AG08396 (cell line): ENCODE data around the gene COL28A1.
"Not testable (repeated sequence)": the region's sequence is repeated elsewhere in the genome, so short reads cannot be mapped to it uniquely, and the experiment has no call there.

Experiments
- DNase-seq: peaks from one replicate; pipeline ENCODE4 v3.0.0; 2012; ENCODE audit warnings: low spot score, mixed read lengths

The COL28A1 gene

DNA sequence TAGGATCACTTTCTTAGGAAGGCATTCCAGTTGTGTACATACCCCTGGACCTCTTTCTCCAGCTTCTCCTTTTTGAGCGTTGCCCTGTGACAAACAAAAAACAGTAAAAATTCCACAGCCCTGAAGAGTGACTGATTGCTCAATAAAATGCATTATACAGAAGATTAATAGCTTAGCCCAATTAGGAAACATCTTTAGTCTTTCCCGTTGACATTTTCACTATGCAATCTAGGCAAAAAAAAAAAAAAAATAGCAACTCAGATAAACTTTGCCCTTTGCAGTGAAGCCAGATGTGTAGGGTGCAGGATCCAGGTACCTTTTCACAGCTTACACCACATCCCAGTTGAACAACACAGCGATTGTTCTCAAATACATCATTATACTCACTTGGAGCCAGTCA, 17.9 kb downstream of the COL28A1 start:
- no peak for DNase-seq

DNA sequence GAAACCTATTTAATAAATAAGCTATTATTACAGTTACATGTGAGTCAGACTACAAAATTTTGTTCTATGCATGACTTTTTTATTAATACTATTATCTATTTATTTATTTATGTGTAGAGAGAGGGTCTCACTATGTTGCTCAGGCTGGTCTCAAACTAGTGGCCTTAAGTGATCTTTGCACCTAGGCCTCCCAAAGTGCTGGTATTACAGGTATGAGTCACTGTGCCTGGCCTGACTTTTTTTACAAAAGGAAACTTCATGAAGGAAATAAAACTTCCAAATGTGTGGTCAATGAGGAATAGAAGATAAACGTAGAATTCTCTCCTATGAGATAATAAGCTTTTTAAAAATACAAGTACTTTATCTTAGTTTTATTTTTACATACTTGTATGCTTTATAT, 19.0 kb downstream of the COL28A1 start:
- no peak for DNase-seq

DNA sequence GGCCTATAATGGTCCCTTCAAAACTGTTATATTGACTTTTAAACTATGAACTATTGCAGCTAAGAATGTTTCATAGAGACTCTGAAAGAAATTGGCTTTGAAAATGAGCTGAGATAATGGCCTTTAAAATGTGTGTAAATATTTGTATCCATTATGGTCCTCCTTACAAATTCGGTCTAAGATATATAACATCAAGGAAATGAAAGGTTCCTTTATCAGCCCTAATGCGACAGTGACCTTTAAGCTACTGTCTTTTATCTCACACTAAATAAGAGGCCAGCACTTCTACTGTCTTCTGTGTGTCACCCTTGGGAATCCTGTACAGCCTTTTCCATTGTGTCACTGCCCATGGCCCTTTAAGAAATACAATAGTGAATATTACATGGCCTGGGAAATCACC, 19.5 kb downstream of the COL28A1 start:
- no peak for DNase-seq

DNA sequence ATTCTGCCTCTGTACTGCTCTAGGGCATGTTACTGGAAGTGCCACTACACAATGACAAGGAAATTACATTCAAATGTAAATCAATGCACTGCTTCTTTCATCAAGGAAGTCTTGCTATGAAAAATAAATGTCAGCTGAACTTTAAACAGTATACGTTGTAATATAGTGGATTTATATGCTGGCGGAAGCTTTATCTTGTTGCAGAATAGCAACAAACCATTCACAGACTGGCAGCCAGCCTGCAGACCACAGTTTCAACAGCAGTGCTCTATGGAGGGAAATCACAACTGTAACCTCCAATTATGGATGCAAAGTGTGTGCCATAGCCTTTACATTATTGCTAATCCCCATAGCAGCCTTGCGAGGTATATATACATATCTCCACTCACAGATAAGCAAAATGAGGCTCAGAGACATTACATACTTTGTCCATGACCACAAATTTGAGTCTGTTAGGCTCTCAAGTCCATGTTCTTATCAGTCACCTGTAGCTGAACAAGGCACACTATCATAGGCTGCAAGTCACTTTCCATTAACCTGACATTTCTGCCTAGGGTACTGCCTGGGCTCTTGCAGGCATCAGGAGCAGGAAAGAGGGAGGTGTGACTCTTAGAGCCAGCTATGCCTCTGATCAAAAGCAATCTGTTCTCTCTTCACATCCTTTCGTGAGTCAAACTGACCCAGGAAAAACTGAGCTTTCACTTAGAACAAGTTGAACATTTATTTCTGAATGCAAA, 22.6 kb downstream of the COL28A1 start:
- no peak for DNase-seq

DNA sequence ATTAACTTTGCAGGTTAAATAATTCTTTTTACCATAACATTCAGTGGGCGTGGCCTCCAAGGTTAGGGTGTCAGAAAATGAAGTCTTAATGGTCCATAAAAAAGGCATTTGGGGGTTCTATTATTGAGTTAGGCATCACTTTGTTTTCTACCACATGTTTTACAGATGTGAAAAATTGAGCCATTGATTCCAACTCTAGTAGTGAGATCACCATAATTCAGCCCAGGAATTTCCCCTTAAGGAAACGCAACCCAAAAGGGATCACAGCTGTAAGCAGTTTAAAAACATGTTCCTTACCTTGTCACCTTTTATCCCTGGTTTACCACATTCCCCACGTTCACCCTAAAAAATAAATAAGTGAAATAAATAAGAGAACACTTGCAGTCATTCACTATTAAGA, 24.9 kb downstream of the COL28A1 start:
- no peak for DNase-seq

DNA sequence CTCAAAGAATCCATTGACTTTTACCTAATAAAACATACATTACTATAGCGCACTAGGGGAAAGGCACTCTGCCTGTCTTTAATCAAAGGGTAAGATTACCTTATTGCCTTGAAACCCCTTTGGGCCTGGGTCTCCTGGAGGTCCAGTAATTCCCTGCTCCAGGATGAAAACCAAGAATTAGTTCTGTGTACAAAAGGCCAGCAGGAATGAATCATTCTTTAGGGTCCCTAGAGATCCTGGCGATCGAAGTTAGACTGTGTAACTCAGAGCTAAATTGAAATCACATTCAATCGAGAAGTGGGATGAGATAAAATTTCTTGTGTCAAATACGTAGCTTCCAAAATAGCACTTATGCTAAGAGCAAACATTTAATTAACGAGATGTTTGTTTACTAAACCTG, 29.8 kb downstream of the COL28A1 start:
- no peak for DNase-seq

DNA sequence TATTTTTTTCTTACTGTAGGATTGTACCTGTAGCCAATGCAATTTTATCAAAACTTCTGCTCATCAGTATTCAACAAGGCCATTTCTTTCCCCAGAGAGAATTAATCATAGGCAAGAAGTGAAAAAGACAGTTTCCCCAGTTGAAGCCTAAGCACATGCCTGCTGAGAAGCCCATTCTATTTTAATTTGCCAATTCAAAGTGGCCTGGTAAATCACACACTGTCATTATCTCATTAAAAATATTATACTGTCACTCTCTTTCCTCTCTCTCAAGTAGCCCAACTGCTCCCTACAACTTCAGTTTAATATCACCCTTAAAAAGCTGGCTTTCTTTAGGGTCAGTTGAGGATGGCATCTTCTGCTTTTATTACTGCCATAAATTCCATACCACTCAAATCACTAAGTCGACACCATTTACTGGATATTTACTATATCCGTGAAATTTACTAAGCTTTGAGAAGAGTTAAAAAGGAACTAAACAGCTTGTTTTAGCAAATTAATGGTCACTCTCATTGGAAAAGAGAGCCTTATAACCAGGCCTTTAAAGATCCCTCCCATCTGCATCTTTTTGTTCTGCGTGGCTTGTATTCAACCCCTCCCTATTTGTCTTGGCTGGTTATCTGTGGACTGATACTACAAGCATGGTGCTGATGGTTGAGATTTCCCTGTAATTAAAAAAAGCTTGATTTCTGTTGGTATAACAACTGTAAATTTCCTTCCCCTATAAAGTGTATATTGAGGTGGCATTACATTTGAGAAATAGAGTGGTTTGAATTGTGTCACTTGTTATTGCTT, 30.6 kb downstream of the COL28A1 start:
- DNase-seq, result no peak

DNA sequence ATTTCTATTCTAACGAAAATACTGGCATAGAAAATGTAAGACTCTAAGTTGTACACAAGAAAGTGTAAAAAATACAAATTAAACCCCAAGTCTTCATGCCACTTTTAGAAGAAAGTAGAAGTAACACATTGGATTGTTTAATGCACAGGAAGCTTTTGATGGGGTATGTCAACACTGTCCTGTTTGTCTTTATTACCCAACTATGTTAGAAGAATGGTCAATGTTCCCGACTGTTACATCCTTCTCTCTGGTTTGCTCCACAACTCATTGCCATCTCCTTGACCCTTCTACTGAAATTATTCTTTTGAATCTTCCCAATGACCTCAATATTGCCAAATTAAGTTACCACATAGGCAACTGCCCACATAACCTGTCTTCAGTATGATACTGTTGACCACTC, 35.8 kb downstream of the COL28A1 start:
- no peak for DNase-seq

DNA sequence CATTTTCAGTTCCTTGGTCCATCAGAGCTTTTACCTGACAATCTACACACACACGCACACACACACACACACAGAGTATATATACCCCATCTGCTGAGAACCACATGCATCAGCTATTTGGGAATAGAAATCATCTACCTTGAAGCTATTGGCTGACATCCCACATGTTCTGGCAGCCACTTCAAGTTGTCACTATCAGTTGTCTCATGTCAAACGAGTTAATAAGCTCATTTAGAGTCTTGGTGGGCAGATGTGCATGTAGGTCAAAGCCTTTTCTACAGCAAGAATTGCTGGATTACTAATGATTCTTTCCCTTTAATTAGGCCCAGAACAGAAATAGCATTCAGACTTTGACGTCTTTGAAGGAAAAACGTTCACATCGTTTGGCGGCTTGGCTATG, 36.8 kb downstream of the COL28A1 start:
- no peak for DNase-seq

DNA sequence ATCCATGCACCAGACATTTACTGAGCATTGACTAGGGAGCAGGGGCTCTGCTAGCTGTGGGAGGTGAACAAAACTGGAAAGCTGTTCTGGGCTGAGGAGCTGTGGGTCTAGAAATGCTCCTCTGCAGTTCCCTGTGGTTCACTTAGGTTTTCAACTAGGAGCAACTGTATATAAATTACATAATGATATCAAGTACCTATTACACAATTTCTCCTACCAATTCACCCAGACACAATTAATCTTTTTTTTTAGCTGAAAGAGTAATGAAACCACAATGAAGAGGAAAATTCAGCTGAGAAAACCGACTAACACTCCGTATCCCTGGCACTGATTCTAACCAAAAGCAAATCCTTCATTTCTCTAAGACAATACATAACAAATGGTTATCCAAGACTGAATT, 39.4 kb downstream of the COL28A1 start:
- no peak for DNase-seq

DNA sequence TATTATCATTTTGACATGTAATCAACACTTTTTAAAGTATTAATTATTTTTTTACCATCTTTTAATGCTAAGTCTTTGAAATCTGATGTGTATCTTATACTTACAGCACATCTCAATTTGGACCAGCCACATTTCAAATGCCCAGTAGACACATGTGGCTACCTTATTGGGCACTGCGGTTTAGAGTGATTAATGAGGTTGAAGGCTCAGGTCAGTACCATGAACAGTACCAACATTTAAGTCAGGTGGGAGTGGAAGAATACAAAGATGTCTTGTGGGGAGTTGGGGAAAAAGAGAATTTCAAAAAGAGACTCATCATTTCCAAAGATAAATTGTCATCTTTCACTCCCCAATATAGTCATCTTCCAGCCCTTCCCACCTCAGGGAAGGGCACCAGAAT, 40.5 kb downstream of the COL28A1 start:
- DNase-seq, result no peak

DNA sequence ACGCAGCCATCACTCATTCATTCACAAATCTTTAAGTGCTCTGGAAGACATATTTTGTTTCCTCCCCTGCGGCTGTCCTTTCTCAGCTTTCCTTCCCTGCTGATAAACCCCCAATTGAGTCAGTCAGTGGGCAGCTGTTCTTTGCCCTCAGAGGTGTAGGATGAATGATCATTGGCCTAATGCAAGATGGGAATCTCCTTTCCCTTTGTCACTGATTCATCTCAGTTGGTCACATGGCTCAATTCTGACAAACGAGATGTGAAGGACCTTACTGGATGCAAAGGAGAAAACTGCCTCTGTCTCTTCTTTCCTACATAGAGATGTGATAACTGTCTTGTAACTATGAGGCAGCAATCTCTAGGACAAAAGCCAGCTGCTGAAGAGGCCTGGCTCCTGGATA, 44.6 kb downstream of the COL28A1 start:
- no peak for DNase-seq

DNA sequence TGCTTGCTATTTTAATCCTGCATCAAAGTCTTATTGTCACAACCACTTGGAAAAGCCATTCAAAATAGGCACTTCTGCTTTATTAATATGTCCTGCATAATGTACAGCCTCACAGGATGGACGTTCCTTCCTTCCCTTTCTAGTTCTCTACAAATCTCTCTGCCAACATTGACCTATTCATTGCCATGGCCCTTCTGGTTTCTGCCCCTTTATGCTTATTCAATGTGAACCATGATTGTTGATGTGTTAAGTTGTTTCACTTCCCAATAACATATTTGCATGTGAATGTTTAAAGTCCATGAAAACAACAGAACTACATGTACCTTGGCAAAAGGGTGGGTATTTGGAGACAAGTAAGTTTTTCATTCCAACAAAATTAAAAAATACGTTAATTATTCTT, 45.7 kb downstream of the COL28A1 start:
- no peak for DNase-seq

DNA sequence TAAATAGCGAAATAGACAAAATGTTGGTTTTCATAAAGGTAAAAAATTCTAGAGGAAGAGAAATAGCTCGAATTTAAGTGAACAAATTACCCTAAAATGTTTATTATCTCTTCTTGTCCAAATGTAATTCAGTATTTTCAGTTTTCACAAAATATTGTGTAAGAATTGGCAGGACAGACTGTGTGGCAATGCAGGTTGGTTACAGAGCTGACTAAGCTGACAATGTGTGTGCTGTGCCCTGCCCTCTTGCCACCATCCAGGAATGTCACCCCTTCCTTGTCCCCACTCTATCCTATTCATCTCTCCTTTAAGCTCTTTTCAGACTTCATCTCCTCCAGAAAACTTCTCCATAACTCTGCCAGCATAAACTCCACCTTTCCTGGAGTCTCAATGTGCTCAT, 46.1 kb downstream of the COL28A1 start:
- DNase-seq, result no peak

DNA sequence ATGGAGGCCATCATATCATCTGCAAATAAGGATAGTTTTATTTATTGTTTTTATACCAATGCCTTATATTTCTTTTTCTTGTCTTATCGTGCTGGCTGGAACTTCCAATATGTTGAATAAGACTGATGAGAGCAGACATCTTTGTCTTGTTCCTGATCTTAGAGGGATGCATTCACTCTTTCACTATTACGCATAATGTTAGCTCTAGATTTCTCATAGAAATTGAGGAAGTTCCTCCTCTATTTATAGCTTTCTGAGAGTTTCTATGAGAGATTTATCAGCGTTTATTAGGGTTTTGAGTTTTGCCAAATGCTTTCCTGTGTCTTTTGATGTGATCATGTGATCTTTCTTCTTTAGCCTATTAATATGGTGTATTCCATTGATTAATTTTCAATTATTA, 49.3 kb downstream of the COL28A1 start:
- DNase-seq, result no peak

DNA sequence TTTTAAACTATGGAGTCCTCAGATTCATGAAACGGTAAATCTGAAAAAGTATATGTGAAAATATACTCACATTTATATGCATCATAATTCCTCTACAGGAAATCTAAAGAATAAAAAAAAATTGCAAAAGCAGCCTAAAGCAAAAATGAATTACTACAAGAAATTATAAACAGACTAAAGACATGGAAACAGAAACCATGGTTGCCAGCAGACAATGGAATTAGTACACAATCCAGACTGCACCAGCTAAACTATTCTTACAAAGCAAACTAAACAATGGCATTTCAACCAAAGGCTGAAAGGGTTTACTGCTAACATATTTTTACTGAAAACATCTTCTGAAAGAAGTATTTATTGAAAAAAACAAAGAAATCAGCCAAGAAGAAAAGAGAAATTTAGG, 51.6 kb downstream of the COL28A1 start:
- no peak for DNase-seq

DNA sequence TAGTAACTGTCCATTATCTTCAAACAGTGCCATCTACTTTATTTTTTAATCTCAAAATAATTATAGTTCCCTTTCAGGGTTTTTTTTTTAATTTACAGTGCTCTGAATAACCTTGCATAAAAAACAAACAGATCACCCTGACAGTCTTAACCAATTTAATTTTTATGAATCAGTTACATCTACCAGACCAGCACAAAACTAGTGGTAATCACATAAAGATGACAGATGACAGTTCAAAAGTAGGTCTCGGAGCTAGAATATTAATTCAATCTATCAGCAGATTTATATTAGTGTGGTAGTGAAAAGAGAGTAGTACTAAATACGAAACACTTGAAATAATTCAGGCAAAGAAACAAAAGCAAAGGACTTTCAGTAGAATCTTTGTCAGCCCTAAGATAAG, 53.9 kb downstream of the COL28A1 start:
- no peak for DNase-seq

DNA sequence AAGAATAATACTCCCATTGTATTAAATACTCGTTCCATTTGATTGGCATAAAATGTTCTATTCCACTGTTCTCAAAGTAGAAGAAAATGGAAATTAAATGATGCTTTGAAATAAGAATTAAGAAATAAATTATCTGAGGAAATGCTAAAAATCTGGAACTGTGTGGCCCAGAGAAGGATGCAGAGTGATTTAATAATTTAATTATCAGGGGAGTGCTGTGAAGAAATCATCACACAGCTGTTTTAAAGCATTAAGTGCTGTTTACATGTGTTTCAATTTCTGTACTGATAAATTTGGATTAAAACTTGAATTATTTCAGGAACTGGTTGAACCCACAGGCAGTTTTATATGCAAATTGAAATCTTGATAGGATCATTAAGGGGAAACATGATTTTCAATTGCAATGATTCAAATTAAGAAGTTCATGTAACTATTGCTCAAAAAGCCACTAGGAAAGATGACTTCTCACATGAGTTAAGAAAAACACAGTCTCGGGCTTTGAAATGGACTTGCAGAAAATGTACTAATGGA, 56.3 kb downstream of the COL28A1 start:
- DNase-seq, result no peak

DNA sequence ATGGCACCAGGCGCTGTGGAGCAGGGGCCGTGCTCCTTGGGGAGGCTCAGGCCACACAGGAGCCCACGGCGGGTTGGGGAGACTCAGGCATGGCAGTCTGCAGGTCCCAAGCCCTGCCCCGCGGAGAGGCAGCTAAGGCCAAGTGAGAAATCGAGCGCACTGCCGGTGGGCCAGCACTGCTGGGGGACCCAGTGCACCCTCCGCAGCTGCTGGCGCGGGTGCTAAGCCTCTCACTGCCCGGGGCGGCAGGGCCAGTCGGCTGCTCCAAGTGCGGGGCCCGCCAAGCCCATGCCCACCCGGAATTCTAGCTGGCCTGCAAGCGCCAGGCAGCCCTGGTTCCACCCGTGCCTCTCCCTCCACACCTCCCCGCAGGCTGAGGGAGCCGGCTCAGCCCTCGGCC, 57.1 kb downstream of the COL28A1 start:
- DNase-seq, result no peak

DNA sequence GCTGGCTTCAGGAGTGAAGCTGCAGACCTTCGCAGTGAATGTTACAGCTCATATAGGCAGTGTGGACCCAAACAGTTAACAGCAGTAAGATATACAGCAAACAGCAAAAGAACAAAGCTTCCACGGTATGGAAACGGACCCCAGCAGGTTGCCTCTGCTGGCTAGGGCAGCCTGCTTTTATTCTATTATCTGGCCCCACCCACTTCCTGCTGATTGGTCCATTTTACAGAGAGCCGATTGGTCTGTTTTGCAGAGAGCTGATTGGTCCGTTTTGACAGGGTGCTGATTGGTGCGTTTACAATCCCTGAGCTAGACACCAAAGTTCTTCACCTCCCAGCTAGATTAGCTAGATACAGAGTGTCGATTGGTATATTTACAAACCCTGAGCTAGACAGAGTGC, 58.0 kb downstream of the COL28A1 start:
- not testable (repeated sequence) for DNase-seq

DNA sequence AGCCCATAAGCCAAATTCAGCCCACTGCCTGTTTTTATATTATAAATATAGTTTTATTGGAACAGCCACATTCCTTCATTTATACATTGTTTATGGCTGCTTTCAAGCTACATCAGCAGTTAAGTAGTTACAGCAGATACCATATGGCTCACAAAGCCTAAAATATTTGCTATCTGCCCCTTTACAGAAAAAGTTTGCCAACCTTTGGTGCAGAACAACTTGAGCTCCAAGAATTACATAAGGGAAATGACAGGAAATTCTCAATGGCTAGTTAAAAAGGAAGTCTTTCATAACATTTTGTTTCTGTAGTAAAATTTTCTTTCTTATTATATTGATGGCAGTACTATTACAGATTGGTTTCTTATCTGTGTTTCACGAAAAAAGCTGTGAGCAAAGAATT, 59.3 kb downstream of the COL28A1 start:
- DNase-seq, result no peak

DNA sequence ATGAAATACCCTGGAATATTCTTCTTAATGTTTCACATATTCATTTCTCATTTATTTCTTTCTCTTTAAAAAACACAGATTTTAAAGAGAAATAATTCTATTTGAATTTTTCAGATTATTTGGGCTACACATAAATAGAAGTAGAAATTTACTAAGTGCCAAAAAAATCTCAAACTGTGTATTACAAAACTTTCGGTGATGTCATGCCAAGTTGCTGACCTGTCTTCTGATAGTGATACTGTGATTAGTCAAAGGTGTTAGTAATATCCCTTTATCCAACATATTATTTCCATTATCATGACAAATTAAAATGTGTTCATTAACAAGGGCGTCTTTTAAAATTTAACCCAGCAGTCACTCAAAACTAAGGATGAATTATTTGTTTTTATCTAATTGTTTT, 60.1 kb downstream of the COL28A1 start:
- DNase-seq, result no peak

DNA sequence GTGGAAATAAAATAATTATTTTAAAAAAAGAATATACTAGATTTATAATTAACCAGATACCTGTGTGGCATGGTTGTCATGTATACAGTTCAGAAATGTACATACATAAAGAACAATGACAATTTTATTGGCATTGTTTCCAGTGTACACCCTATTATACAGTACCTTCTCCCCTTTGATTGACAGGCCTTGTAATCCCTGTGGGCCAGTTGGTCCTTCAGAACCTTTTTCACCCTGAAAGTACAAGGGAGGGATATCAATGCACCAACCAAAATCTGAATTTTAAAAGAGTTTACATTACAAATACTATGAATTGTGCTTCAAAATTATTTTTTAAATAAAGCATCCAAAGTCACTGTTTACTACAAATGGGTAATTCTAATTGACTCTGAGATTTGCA, 61.2 kb downstream of the COL28A1 start:
- no peak for DNase-seq
